GM19452 (cell line): Measurements from ENCODE around the gene ABCD2.
"Not testable (repeated sequence)": the region's sequence is repeated elsewhere in the genome, so short reads cannot be mapped to it uniquely, and the experiment has no call there.

Experiments used
- ATAC-seq: cut with Tn5 transposase; IDR thresholded peaks from one replicate; pipeline ENCODE4 v1.9.1; 2021; ENCODE audit not compliant: unreplicated experiment

ABCD2 gene

DNA sequence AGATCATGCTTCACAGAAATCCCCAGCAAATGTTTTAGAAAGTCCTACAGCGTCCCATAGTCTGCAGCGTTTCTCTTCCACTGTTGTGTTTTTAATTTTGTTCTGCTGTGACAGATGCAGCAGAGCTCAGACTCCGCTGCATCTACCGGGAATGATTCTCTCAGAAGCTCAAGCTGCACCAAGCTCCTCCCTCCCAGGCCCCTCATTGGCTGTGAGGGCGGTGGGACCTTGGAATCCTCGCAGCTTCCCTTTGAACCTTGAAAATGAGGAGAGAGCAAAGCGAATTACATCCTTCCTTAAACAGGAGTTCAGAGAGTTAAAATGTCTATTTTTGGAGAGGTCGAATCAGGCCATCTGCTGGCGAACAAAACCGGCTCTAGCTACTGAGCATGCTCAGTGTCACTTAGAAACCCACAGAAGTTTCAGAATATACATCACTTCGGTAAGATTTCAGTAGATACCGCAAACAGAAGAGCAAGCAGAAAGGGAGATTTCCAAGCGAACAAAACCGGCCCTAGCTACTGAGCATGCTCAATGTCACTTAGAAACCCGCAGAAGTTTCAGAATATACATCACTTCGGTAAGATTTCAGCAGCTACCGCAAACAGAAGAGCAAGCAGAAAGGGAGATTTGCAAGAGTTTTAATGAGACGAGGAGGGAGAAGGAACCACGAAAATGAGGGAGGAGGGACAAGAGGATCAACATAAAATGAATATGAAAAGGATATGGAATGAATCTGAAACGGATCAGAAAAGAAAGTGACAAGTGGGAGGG is at the start of gene ABCD2:
Gene ABCD2 (minus strand): TSS at position 144 of the 774 bp plus-strand sequence. CDS start 188 bp downstream, outside the sequence.
- ATAC-seq = peak; percentile 75

DNA sequence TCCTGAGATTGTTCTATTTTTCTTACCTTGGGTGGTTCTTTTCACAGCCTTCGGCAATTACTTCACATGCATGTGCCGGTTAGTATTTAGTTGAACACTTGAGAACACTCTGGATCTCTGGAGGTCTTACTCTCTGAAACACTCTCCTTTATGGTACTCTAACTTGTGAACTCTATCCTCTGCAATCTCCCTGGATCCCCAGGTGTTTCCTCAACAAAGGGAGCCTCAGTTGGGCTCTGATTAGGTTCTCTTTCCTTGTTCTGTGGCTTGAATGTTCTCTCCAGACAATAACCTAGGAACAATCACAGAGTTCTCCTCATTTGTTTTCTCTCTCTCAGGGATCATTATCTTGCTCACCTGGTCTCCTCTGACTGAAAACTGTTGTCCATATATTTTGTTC is 40.5 kb upstream of the ABCD2 start:
- ATAC-seq = no peak

DNA sequence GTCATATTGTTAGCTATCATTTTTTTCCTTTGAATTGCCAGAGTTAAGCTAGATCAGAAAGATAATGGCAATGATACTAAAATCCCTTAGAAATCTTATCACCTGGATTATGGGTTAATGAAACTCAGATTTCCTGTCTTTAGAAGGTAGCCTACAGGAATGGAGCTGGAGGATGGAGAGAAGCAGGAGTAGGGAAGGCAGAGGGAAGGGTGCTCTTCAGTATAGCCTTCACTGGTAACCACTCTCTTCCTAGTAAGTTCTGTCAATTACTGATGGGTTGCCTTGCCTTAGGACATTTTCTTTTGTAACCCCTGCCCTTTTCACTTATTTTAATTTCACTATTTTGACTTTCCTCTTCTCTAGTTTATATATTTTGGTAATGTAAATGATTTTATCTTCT is 27.8 kb upstream of the ABCD2 start:
- ATAC-seq = no peak

DNA sequence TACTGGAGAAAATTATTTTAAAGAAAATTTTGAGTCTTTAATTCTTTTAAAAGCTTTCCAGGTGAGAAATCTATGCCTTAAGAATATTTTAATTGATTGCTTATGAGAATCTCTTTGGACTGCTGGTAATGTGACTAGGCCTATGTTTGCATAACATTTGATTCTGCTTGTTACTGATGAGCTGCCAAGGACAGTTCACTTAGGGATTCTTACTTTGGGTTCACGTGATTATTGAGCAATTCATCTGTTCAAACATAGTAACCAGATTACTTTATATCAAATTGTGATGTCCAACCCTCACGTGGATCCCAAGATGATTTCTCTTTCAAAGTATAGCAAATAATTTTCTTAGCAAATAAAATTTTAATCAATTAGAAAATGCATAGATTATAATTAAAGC is 27.4 kb upstream of the ABCD2 start:
- ATAC-seq = no peak

- no peak for ATAC-seq
These were observed 23.4 kb upstream of the ABCD2 start for GRCh38 chr12:39643052-39643451.

DNA sequence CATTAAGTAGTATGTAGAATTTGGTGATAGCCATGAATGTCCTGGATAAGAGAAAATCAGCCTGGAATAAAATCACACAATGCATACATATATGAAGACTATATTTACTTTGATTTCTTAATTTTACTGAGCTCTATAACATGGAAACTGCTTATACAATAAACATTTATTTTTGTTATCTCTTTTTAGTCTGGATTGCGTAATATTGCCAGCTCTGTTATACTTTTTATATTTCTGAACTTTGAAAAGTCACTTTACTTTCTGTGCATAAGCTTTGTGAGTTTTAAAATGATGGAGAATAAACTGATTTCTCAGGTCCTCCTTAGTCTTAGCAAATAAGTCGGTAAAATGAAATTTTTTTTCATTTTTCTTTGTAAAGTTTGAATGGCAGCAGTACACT is 19.2 kb upstream of the ABCD2 start:
- ATAC-seq = no peak

GRCh38 chr12:39638178-39638577 is 18.6 kb upstream of the ABCD2 start:
- no peak for ATAC-seq

DNA sequence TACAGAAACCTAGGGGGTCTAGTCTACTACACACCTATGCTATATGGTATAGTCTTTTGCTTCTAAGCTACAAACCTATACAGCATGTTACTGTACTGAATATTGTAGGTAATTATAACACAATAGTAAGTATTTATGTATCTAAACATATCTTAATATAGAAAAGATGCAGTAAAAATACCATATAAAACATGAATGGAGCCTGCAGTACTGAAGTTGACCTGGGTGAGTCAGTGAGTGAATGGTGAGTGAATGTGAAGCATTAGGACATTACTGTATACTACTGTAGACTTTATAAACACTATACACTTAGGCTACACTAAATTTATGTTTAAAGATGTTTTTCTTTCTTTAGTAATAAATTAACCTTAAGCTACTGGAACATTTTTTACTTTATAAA is 13.1 kb upstream of the ABCD2 start:
- ATAC-seq = no peak

DNA sequence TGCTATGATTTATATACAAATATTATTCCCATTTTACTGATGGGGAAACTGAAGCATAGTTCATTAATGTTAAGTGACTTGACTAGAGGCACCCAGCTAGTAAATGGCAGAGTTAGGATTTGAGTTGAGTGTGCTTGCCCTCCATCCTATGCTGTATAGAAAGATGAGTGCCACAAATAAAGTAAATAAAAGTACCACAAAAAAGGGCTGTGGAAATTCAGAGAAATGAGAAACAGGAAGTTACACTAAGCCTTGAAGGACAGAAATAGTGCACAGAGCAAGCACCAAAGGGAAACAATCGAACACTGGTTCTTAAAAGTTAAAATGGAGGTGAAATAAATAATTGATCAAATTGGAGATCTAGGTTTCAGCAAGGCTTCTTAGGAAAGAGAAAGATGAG is 9.2 kb upstream of the ABCD2 start:
- ATAC-seq = no peak

DNA sequence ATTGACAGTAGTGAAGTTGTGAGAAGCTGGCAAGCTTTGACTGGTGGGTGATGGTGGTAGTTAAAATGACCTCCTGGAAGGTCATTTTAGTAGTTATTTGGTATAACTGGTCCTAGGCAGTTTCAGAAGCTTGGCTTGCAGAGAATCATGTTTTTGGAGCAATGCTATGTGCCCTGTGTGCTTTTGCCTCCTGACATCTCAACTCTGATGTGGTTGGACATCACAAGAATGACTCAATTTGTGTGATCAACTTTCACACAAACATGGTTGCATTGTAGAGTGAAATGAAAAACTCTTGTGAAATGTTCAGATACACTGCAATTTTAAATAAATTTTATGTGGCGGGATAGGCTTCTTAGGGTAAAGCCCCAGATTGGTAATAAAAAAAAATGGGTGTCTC is 8.3 kb upstream of the ABCD2 start:
- ATAC-seq = no peak

- no peak for ATAC-seq
These were observed 6.6 kb upstream of the ABCD2 start for GRCh38 chr12:39626033-39626814.

DNA sequence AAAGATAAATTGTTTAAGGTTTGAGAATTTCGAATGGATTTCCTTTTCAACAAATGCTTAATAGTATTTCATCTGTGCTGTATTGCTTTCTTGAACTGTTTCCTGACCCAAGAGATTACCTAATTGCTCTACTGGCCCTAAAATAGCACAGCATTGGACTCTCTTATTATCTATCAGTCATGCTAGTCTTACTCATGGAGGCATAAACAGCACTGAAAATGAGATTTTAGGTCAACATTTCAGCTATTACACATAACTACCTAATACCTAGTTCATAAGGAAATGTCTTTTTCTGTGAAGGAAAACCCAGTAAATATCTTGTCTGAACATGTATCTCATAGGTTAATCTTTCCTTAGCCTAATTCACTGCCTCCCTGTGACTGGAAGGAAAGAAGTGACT is 4.3 kb upstream of the ABCD2 start:
- ATAC-seq = no peak

- not testable (repeated sequence) for ATAC-seq
These were observed 3.6 kb upstream of the ABCD2 start for GRCh38 chr12:39623160-39623559.

- no peak for ATAC-seq
These were observed 2.7 kb upstream of the ABCD2 start for GRCh38 chr12:39622306-39622705.

- ATAC-seq = no peak
These were observed 2.1 kb upstream of the ABCD2 start for GRCh38 chr12:39621670-39622069.

DNA sequence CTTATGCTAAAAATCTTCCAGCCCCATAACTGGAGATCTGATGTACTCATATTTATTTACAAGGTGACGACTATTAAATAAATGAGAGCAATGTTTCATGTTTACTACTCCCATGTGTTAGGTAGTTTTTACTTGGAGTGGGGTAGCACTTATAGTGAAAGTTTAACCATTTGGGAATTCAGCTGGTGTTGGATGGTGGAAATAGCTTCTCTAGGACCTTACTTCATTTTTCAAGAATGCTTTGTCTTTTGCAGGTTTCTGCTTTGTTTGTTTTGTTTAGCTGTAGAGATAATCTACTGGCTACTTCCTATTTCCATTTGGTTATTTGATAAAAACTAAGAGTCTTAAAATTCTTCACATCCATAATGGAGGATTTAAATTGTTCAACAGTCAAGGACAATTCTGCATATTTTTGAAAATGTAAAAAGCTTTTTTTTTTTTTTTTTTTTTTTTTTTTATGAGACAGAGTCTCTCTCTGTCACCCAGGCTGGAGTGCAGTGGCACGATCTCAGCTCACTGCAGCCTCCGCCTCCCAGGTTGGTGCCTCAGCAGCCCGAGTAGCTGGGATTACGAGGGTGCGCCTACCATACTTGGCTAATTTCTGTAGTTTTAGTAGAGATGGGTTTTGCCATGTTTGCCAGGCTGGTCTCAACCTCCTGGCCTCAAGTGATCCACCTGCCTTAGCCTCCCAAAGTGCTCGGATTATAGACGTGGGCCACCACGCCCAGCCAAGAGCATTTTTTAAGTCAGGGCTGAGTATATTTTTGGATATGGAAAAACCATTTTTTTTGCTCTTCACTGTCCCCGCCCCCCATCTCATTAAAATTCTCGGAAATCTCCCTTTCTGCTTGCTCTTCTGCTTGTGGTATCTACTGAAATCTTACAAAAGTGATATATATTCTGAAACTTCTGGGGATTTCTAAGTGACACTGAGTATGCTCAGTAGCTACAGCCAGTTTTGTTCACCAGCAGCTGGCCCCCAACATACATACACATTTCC is 1.4 kb upstream of the ABCD2 start:
- peak; percentile 19 for ATAC-seq

DNA sequence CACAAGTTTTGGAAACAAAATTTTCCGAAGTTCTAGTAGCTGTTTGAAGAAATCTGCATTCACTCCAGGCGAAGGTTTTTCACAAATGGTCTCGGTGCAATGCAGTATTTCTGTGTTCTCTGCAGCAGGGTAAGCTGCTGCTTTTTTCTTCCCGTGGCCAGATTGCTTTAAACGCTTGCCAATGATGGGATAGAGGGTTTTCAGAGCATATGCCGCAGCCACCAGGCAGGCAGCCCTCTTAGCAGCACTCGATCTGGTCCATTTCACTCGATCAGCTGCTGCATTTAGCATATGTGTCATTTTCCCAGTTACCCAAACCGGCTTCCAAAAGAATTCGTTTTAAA is 315 bp downstream of the ABCD2 start:
- peak; percentile 17 for ATAC-seq

DNA sequence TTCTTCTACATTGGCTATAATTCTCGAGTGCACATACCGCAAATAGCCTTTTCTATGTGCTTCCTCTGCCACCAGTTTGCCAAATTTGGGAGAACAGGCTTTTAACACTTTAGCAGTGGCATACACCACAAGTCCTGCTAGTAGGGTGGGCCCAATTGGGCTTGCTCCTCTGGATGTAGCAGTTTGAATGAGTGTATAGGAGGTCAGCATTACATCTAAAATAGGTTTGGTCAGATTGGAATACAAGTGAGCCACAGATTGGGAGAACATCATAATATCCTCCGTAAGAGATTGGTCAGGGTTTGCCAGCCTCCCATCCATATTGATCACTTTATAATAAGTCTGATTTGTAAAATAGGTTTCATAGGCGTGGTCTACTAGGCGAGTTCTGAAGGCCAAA is 902 bp downstream of the ABCD2 start:
- ATAC-seq = no peak

GRCh38 chr12:39617887-39618286 is 1.7 kb downstream of the ABCD2 start:
- ATAC-seq = no peak

DNA sequence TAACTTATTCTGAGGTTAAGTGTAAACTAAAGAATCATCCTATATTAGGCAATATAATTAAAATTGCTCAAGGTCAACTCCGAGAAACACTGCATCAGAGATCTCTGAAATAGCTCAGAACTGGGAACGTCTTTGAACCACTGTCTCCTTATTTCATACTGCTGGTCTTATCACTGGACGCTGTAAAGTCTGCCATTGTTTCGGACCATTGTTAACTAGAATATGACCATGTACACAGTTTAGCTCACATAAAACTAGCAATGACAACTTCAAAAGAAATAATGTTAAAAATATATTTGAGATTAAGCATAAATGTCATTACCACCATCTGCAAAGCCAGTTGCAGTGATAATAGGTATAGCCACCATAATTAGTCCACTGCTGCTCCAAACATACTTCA is 2.9 kb downstream of the ABCD2 start:
- ATAC-seq = no peak

DNA sequence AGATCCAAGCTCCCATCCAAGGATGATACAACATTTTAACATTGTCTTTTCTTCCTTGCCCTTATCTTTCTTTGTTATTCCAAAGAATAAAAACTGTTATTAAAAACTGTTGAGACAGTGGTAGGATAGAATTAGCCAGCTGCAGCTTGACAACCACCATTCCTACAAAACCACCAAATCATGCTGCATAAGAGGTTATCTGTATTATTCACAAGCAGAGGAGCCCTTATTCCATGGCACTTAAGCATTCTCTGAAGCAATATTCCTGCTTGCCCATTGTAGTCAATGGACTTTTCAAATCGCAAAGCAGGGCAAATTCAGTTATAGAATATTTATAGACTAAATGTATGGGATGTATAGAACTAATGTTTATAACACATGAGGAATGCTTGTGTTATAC is 3.4 kb downstream of the ABCD2 start:
- no peak for ATAC-seq
